ENCODE results near the gene SLX9.
A peak's percentile ranks its signal among the peaks of the same experiment; 100 is the strongest.

SLX9 gene

DNA sequence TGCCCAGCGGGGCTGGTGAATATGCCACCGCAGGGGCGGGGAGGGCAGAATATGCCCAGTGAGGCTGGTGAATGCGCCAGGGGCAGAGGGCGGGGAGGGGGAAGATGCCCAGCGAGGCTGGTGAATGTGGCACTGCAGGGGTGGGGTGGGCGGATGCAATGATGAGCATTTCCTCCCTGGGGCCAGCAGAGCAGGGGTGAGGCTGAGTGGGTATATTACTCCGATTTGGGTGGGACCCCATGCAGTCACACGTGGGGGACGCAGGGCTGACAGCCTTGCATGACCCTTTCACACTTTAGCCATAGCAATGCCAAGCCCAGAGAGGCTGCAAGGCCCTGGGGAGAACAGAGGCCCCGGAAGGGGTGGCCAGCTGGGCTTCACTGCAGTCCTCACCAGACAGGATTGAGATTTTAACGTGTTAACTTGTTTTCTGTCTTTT lies 9.3 kb upstream of the SLX9 start:
- Histone ChIP-seq H3K4me3 (replicated peaks; ENCODE audit: insufficient read depth, low read length) (no peak overlapping the region), H3K27me3 (ENCODE audit: insufficient read depth, poor library complexity, severe bottlenecking) (no peaks in the 10 kb centered on the region), H3K27ac (replicated peaks) (peak overlapping the region; percentile 24)
- DNase-seq (ENCODE audit: low read depth in 1 of 2, low spot score in 1 of 2): peak in 1 of 2 experiments; percentile 23
- no peak for TF ChIP-seq POLR2AphosphoS5 (IDR thresholded peaks at IDR 0.05; ENCODE audit: low read depth)
- TF ChIP-seq SPI1 (IDR thresholded peaks at IDR 0.05; ENCODE audit: borderline replicate concordance, low read depth): no peak
- TF ChIP-seq GABPA (IDR thresholded peaks at IDR 0.05; ENCODE audit: low read depth): no peak
- TF ChIP-seq, protein P1, sequence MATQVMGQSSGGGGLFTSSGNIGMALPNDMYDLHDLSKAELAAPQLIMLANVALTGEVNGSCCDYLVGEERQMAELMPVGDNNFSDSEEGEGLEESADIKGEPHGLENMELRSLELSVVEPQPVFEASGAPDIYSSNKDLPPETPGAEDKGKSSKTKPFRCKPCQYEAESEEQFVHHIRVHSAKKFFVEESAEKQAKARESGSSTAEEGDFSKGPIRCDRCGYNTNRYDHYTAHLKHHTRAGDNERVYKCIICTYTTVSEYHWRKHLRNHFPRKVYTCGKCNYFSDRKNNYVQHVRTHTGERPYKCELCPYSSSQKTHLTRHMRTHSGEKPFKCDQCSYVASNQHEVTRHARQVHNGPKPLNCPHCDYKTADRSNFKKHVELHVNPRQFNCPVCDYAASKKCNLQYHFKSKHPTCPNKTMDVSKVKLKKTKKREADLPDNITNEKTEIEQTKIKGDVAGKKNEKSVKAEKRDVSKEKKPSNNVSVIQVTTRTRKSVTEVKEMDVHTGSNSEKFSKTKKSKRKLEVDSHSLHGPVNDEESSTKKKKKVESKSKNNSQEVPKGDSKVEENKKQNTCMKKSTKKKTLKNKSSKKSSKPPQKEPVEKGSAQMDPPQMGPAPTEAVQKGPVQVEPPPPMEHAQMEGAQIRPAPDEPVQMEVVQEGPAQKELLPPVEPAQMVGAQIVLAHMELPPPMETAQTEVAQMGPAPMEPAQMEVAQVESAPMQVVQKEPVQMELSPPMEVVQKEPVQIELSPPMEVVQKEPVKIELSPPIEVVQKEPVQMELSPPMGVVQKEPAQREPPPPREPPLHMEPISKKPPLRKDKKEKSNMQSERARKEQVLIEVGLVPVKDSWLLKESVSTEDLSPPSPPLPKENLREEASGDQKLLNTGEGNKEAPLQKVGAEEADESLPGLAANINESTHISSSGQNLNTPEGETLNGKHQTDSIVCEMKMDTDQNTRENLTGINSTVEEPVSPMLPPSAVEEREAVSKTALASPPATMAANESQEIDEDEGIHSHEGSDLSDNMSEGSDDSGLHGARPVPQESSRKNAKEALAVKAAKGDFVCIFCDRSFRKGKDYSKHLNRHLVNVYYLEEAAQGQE (IDR thresholded peaks at IDR 0.05; ENCODE audit: insufficient replicate concordance, low read depth): no peak
- TF ChIP-seq, protein P2, sequence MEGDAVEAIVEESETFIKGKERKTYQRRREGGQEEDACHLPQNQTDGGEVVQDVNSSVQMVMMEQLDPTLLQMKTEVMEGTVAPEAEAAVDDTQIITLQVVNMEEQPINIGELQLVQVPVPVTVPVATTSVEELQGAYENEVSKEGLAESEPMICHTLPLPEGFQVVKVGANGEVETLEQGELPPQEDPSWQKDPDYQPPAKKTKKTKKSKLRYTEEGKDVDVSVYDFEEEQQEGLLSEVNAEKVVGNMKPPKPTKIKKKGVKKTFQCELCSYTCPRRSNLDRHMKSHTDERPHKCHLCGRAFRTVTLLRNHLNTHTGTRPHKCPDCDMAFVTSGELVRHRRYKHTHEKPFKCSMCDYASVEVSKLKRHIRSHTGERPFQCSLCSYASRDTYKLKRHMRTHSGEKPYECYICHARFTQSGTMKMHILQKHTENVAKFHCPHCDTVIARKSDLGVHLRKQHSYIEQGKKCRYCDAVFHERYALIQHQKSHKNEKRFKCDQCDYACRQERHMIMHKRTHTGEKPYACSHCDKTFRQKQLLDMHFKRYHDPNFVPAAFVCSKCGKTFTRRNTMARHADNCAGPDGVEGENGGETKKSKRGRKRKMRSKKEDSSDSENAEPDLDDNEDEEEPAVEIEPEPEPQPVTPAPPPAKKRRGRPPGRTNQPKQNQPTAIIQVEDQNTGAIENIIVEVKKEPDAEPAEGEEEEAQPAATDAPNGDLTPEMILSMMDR (IDR thresholded peaks at IDR 0.05; ENCODE audit: insufficient read depth, low read length): no peak

DNA sequence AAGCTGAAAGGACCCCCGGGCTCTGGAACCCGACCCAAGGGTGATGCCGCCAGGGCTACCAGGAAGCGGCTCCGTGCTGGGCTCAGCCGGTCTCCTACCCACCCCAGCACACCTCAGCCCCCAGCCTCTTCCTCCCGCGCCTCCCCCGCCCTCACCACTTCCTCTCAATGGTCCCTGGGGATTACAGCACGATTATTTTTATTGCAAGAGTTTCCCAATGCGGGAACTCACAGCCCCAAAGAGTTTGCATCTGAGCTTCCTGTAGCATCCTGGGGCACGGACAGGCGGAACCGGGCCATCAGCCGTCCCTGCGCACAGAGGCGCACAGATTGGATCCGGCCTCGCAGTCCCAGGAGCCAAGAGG lies 8.7 kb upstream of the SLX9 start:
- peak overlapping the region; percentile 45 for H3K27ac ChIP-seq (replicated peaks)
- TF ChIP-seq POLR2AphosphoS5 (IDR thresholded peaks at IDR 0.05; ENCODE audit: low read depth) (peak; percentile 89), SPI1 (IDR thresholded peaks at IDR 0.05; ENCODE audit: borderline replicate concordance, low read depth) (peak; percentile 95), GABPA (IDR thresholded peaks at IDR 0.05; ENCODE audit: low read depth) (peak; percentile 53; the same call in 1 of the 2 replicates)
- TF ChIP-seq, protein P2 (IDR thresholded peaks at IDR 0.05; ENCODE audit: insufficient read depth, low read length): no peak
- TF ChIP-seq, protein P1 (IDR thresholded peaks at IDR 0.05; ENCODE audit: insufficient replicate concordance, low read depth): no peak
- peak; percentile 89 to 92 for DNase-seq (ENCODE audit: low read depth in 1 of 2, low spot score in 1 of 2)
- H3K4me3 ChIP-seq (replicated peaks; ENCODE audit: insufficient read depth, low read length): peak overlapping the region; percentile 42
- H3K27me3 ChIP-seq (ENCODE audit: insufficient read depth, poor library complexity, severe bottlenecking): no peaks in the 10 kb centered on the region

DNA sequence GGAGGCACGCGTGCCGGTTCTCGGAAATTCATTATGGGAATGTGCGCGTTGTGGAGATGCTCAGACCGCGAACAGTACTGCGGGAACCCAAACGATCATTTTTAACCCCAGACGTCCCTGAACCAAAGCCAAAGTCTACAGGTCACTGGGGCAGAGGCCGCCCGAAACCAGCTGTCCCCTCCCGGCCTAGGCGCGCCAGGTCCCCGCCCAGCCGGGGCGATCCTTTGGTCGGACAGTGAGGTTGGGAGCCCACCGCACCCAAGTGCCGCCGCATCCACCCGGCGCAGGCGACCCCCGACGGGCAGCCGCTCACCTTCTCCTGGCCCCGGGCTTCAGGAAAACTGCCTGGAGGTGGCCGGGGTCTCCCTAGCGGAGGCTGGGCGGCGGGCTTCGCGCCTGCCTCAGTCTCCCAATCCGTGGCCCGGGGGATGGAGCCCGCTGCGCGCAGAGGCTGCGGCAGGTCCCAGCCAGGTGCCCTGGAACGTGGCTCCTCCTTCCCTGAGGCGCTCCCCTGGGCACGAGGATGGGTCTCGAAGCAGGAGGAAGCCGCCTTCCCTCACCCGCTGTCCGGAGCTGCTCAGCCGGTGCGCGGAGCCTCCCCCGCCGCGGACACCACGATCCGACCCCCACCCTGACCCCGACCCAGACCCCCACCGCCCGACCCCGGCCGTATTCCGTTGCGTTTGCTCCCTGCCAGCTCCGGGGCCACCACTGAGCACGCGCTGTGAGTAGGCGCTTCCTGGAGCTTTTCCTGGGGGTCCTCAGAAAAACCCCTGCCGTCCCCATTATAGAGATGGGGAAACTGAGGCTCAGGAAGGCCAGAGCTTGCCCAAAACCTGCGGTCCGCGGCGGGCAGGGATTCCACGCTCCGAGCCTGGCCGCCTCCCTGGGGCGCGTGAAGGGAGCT lies 8.1 kb upstream of the SLX9 start:
- TF ChIP-seq, protein P2 (IDR thresholded peaks at IDR 0.05; ENCODE audit: insufficient read depth, low read length): no peak
- TF ChIP-seq POLR2AphosphoS5 (IDR thresholded peaks at IDR 0.05; ENCODE audit: low read depth) (no peak), SPI1 (IDR thresholded peaks at IDR 0.05; ENCODE audit: borderline replicate concordance, low read depth) (no peak), GABPA (IDR thresholded peaks at IDR 0.05; ENCODE audit: low read depth) (no peak)
- TF ChIP-seq, protein P1 (IDR thresholded peaks at IDR 0.05; ENCODE audit: insufficient replicate concordance, low read depth): no peak
- no peak for DNase-seq (ENCODE audit: low read depth in 1 of 2, low spot score in 1 of 2)
- Histone ChIP-seq H3K4me3 (replicated peaks; ENCODE audit: insufficient read depth, low read length) (peak overlapping the region; percentile 42), H3K27me3 (ENCODE audit: insufficient read depth, poor library complexity, severe bottlenecking) (no peaks in the 10 kb centered on the region), H3K27ac (replicated peaks) (peak overlapping the region; percentile 45)

Measured in HL-60 (cell line).